Urinary bladder (tissue), 4 donors: ENCODE results near the gene TYRP1. TPM values are rescaled to one million over a fixed set of nuclear protein-coding genes. Genes with fewer than 3 reads are reported as not detected.
A peak's percentile ranks its signal among the peaks of the same experiment; 100 is the strongest.

Experiments used
- DNase-seq: peaks from one replicate; pipeline ENCODE4 v3.0.0-alpha.2; 2015; ENCODE audit errors: extremely low spot score
- H3K27ac ChIP-seq: one replicate; pipeline ENCODE4 v1.5.1; 2013; ENCODE audit warnings: low read depth, mild to moderate bottlenecking, moderate library complexity
- H3K36me3 ChIP-seq: one replicate; pipeline ENCODE4 v1.6.1; 2013; ENCODE audit warnings: mild to moderate bottlenecking, moderate library complexity; ENCODE audit not compliant: insufficient read depth
- H3K4me1 ChIP-seq: one replicate; pipeline ENCODE4 v1.6.1; 2013; ENCODE audit warnings: mild to moderate bottlenecking, moderate library complexity; ENCODE audit not compliant: insufficient read depth
- H3K4me3 ChIP-seq: one replicate; pipeline ENCODE4 v1.5.1; 2013; ENCODE audit warnings: low read depth, low read length
- WGBS: extraction: QIAGEN DNeasy Blood & Tissue Kit; methylation state at CpG from one replicate; pipeline ENCODE4 v1.1.7; 2013; 5-methylcytosine and 5-hydroxymethylcytosine counted together
- polyA plus RNA-seq: library from polyadenylated mRNA; stranded (reverse); fragments of 200-250 nt; gene quantifications from one replicate; pipeline ENCODE4 v1.2.3, GENCODE V29; 2013
- total RNA-seq: library from RNA; depleted of rRNA; stranded (reverse); fragments of >200 nt; gene quantifications from one replicate; pipeline ENCODE4 v1.2.3, GENCODE V29; 2014
- donor health status: healthy with polysubstance abuse.
- donor health status: healthy.

TYRP1 gene
- total and polyA plus RNA-seq, 2 donors, result 0.48 to 0.80 TPM

- no peak overlapping the region for H3K27ac ChIP-seq
- no peak overlapping the region for H3K4me3 ChIP-seq
- 31% methylated on average over 6 of the region's 6 CpGs for whole genome bisulfite sequencing
- H3K4me1 ChIP-seq, result no peaks in the 10 kb centered on the region
- peak; percentile 29 for DNase-seq
- no peaks in the 10 kb centered on the region for H3K36me3 ChIP-seq
These were observed 9.1 kb downstream of the TYRP1 start for GRCh38 chr9:12702160-12702758.

DNA sequence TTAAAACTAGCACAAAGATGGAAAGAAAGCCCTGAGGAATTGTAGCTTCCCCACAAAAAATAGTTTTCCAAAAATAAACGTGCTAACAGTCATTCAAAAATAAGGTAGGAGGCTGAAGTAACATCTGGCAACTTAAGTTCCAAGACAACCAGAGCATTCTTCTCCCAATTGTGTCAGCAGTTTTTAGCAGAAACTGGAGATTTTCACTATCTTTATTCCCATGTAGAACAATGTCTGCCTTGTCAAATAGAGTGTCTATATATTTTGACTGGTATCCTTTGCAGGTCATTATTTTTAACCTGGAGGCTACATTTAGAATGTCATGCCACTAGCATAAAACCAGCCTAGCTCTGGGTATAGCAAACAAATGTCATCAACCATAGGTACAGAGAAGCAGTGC, 10.8 kb downstream of the TYRP1 start:
- Histone ChIP-seq H3K36me3 (no peaks in the 10 kb centered on the region), H3K4me3 (no peak overlapping the region), H3K27ac (no peak overlapping the region), H3K4me1 (no peaks in the 10 kb centered on the region)
- DNase-seq, result no peak
- WGBS, result 20% methylated on average over 1 of the region's 1 CpG

DNA sequence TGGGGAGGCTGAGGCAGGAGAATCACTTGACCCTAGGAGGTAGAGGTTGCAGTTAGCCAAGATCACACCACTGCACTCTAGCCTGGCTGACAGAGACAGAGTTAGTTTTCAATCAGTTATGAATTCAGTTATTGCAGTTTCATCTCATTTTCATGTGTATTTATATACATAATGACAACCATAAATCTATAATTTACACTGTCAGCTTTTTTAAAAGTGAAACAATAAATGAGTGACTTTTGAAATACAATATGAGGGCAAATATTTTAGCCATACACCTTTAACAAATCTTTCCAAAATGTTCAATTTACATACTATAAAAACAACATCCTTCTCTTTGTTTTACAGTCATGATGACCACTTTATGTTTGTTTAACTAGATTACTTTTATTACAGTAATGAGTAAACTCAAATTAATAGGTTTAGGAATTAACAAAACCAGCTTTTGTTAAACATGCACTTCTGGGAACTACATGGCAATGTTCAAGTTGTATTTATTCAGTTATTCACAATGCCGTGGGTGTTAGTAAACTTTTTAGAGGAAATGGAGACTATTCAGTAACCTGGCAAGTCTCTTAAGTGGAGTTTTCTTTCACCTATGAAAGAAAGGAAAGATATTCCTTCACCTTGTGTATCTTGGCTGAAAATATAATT, 12.7 kb downstream of the TYRP1 start:
- Histone ChIP-seq H3K4me3 (no peak overlapping the region), H3K4me1 (no peaks in the 10 kb centered on the region), H3K27ac (no peak overlapping the region), H3K36me3 (no peaks in the 10 kb centered on the region)
- WGBS, result 56% methylated on average over 1 of the region's 1 CpG
- DNase-seq, result no peak

DNA sequence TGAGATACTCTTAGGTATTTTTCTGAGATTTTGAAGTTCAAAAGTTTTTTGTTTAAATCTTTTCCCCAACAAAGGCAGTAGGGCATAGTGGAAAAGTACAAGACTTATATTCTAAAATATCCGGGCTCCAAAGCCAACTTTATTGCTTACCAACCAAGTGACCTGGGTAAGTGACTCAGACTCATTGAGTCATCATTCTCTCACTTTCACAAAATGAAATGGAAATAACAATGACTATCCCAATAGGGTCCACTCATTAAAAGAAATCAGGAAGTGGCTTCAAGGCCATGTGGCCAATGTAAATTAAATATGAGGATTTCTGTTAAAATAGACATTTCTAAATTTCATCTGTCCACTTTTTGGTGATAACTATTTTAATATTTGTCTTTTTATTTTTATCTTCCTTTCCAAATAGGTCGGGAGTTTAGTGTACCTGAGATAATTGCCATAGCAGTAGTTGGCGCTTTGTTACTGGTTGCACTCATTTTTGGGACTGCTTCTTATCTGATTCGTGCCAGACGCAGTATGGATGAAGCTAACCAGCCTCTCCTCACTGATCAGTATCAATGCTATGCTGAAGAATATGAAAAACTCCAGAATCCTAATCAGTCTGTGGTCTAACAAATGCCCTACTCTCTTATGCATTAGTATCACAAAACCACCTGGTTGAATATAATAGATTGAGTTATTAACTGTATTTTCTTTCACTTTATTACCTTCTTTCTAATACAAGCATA, 15.5 kb downstream of the TYRP1 start:
- Histone ChIP-seq H3K27ac (no peak overlapping the region), H3K36me3 (no peaks in the 10 kb centered on the region), H3K4me1 (no peaks in the 10 kb centered on the region), H3K4me3 (no peak overlapping the region)
- WGBS, result 88% methylated on average over 5 of the region's 5 CpGs
- DNase-seq, result no peak

- no peaks in the 10 kb centered on the region for H3K36me3 ChIP-seq
- H3K4me3 ChIP-seq, result no peak overlapping the region
- H3K4me1 ChIP-seq, result no peaks in the 10 kb centered on the region
- 89% methylated on average over 2 of the region's 2 CpGs for WGBS
- DNase-seq, result no peak
- no peak overlapping the region for H3K27ac ChIP-seq
These were observed 19.3 kb downstream of the TYRP1 start for GRCh38 chr9:12712532-12712931.

GRCh38 chr9:12715268-12715667, 22.1 kb downstream of the TYRP1 start:
- WGBS, result 92% methylated on average over 3 of the region's 3 CpGs
- DNase-seq, result no peak
- H3K27ac ChIP-seq, result no peak overlapping the region
- no peaks in the 10 kb centered on the region for H3K4me1 ChIP-seq
- H3K36me3 ChIP-seq, result no peaks in the 10 kb centered on the region
- H3K4me3 ChIP-seq, result no peak overlapping the region

DNA sequence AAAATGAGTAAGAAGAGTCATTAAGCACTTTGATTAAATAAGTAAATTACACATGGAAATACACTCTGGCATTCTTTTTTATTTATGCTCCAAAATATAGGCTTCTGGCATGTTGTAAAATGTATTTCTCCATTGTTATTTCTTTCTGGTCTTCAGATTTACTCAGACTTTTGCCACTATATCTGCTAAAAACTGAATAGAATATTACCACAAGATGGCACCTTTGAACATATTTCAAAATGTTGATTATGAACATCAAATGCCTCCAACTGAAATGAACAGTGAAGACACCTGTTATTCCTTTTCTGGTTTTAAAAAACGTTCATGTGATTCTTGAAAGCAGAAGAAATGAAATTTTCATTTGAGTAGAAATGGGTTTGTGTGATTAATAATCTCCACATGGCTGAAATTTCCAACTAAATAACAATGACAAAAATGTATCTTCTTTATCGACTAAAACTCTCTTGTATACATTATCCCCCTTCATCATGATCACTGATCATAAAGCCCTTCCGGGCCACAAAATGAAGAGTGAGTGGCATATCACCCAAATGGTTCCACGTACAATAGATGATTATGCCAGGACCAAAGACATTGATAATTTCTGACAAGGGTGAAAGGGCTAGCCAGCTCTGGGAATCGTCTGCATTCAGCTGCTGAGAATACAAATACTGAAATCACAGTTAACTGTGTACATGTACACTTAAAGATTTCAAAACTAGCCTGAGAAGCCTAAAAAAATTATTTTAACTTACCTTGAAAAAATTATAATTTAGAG, 23.8 kb downstream of the TYRP1 start:
- no peak for DNase-seq
- WGBS, result 59% methylated on average over 5 of the region's 5 CpGs
- H3K4me1 ChIP-seq, result no peaks in the 10 kb centered on the region
- H3K36me3 ChIP-seq, result no peaks in the 10 kb centered on the region
- H3K27ac ChIP-seq, result no peak overlapping the region
- no peak overlapping the region for H3K4me3 ChIP-seq

DNA sequence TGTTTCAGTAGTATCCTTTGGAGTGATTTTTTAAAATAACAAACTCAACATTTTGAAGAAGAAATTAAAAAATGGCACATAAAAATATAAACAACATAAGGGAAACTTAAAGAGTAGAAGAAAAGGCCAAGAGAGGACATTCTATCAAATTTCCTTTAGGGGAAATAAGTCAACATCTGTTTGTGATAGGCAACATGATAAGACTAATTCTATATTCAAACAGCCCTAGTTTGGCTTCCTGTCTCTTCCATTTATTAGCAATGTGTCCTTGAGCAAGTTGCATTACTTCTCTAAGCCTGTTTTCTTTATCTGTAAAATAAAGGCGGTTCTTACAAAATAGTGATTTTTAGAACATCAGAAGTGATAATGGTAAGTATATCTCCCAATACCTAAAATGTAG, 24.7 kb downstream of the TYRP1 start:
- Histone ChIP-seq H3K36me3 (no peaks in the 10 kb centered on the region), H3K4me1 (no peaks in the 10 kb centered on the region), H3K27ac (no peak overlapping the region), H3K4me3 (no peak overlapping the region)
- DNase-seq, result no peak
- WGBS, result 86% methylated on average over 1 of the region's 1 CpG

GRCh38 chr9:12718482-12719026, 25.4 kb downstream of the TYRP1 start:
- Histone ChIP-seq H3K4me3 (no peak overlapping the region), H3K36me3 (no peaks in the 10 kb centered on the region), H3K27ac (no peak overlapping the region), H3K4me1 (no peaks in the 10 kb centered on the region)
- no peak for DNase-seq
- WGBS, result 74% methylated on average over 7 of the region's 7 CpGs

DNA sequence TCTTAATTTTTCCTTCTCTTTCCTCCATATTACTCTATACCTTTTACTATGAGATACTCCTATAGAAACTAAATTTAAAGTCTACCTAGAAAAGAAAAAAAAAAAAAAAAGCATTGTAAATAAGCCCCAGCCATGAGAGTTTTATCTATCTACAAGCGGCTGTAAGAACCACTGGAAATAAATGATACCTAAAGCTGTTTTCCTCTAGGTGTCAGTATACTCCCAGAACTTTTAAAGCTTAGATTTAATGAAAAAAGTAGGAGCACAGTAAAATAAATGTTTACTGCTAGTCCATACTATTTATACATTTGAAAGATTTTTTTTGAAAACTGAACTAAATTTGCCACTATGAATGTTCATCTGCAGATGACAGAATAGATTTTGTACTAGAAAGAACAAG, 26.2 kb downstream of the TYRP1 start:
- Histone ChIP-seq H3K36me3 (no peaks in the 10 kb centered on the region), H3K4me3 (no peak overlapping the region), H3K4me1 (no peaks in the 10 kb centered on the region), H3K27ac (no peak overlapping the region)
- no peak for DNase-seq
- WGBS, result 17% methylated on average over 1 of the region's 1 CpG

DNA sequence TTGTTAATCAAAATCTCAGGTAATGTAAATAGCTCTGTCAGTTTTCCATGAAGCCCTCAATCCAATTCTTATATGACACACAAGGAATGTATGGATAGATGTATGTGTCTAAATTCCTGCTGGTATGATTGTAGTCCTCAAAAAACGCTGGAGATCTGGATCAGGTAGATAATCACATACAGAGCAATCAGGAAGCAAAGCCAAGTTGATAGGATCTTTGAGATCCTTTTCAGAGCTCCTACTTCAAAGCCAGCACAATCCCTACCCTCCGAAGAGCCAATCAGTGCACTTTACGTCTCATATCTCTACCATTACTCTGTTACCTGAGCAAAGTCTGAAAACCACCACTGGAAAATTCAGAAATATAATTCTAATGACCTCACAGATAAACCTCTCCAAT, 27.4 kb downstream of the TYRP1 start:
- no peaks in the 10 kb centered on the region for H3K36me3 ChIP-seq
- DNase-seq, result no peak
- H3K4me3 ChIP-seq, result no peak overlapping the region
- no peaks in the 10 kb centered on the region for H3K4me1 ChIP-seq
- WGBS, result 63% methylated on average over 3 of the region's 3 CpGs
- no peak overlapping the region for H3K27ac ChIP-seq

GRCh38 chr9:12722131-12722530, 28.9 kb downstream of the TYRP1 start:
- H3K4me1 ChIP-seq, result no peaks in the 10 kb centered on the region
- H3K27ac ChIP-seq, result no peak overlapping the region
- WGBS, result 75% methylated on average over 2 of the region's 2 CpGs
- DNase-seq, result no peak
- no peak overlapping the region for H3K4me3 ChIP-seq
- no peaks in the 10 kb centered on the region for H3K36me3 ChIP-seq

GRCh38 chr9:12723409-12724028, 30.3 kb downstream of the TYRP1 start:
- no peak for DNase-seq
- 66% methylated on average over 5 of the region's 5 CpGs for WGBS
- Histone ChIP-seq H3K27ac (no peak overlapping the region), H3K4me1 (no peaks in the 10 kb centered on the region), H3K4me3 (no peak overlapping the region), H3K36me3 (no peaks in the 10 kb centered on the region)
